Parathyroid adenoma (tissue), 2 donors: ENCODE measurements around the gene PSMA5.

Experiments
- H2AFZ ChIP-seq: fragments of 300-600 bp; sonication (generic); one replicate; pipeline ENCODE4 v1.7.0; 2017; ENCODE audit warnings: antibody characterized with exemption, mild to moderate bottlenecking
- H3K27ac ChIP-seq: fragments of 300-600 bp; sonication (generic); one replicate; pipeline ENCODE4 v1.7.0; 2017
- H3K27me3 ChIP-seq: fragments of 300-600 bp; sonication (generic); one replicate; pipeline ENCODE4 v1.7.0; 2017; ENCODE audit warnings: low read length; ENCODE audit not compliant: control insufficient read depth, insufficient read depth
- H3K36me3 ChIP-seq: fragments of 300-600 bp; sonication (generic); one replicate; pipeline ENCODE4 v1.7.0; 2017; ENCODE audit warnings: low read length; ENCODE audit not compliant: control insufficient read depth, insufficient read depth
- H3K4me1 ChIP-seq: fragments of 300-600 bp; sonication (generic); one replicate; pipeline ENCODE4 v1.7.0; 2017; ENCODE audit warnings: control low read depth
- H3K4me2 ChIP-seq: fragments of 300-600 bp; sonication (generic); one replicate; pipeline ENCODE4 v1.7.0; 2017; ENCODE audit warnings: low read length
- H3K4me3 ChIP-seq: fragments of 300-600 bp; sonication (generic); one replicate; pipeline ENCODE4 v1.7.0; 2017; ENCODE audit warnings: low read depth, low read length
- H3K79me2 ChIP-seq: fragments of 300-600 bp; sonication (generic); one replicate; pipeline ENCODE4 v1.7.0; 2017; ENCODE audit warnings: control low read depth
- H3K9ac ChIP-seq: fragments of 300-600 bp; sonication (generic); one replicate; pipeline ENCODE4 v1.7.0; 2017; ENCODE audit warnings: mild to moderate bottlenecking
- H3K9me3 ChIP-seq: fragments of 300-600 bp; sonication (generic); one replicate; pipeline ENCODE4 v1.7.0; 2017; ENCODE audit warnings: low read length; ENCODE audit not compliant: control insufficient read depth
- CTCF ChIP-seq: fragments of 300-600 bp; sonication (generic); IDR thresholded peaks from one replicate; pipeline ENCODE4 v1.7.0; 2017; ENCODE audit warnings: antibody characterized with exemption, mild to moderate bottlenecking
- donor health status: primary hyperparathyroidism.

PSMA5 gene

GRCh38 chr1:109350182-109350581 lies 76.1 kb downstream of the PSMA5 start:
- Histone ChIP-seq H3K36me3 (no peaks in the 10 kb centered on the region), H3K4me1 (no peaks in the 10 kb centered on the region), H3K79me2 (no peaks in the 10 kb centered on the region), H3K27me3 (no peaks in the 10 kb centered on the region), H3K9me3 (no peaks in the 10 kb centered on the region), H3K9ac (no peak overlapping the region), H3K4me2 (no peak overlapping the region), H3K4me3 (no peak overlapping the region), H2AFZ (no peak overlapping the region), H3K27ac (no peak overlapping the region)
- TF ChIP-seq CTCF = no peak
